HCT116 (cell line): ENCODE measurements around the gene FNIP2. TPM values are rescaled to one million over a fixed set of nuclear protein-coding genes. Genes with fewer than 3 reads are reported as not detected.

ENCODE experiments used
- ATAC-seq: fragments of 200-7000 bp; cut with Tn5 transposase; 2 replicates; pipeline ENCODE4 v1.9.1; 2020; ENCODE audit warnings: mild to moderate bottlenecking, moderate library complexity
- BruUV-seq: library from RNA; stranded (reverse); fragments of 400-500 nt; replicated peaks from 2 replicates; lab custom pipeline; 2021; lab: Mats Ljungman, UMichigan
- CTCF ChIA-PET: fragments of 300-600 bp; sonication (Branson Sonifier 250); formaldehyde crosslinking; loops from one replicate; lab custom pipeline; 2021; ENCODE audit warnings: antibody characterized with exemption; lab: Charles Lee
- POLR2A ChIA-PET: fragments of 300-600, 350-600 bp; sonication (Branson Sonifier 250); formaldehyde crosslinking; loops from one replicate; lab custom pipeline; 2021; ENCODE audit warnings: antibody characterized with exemption; lab: Charles Lee
- RAD21 ChIA-PET, 2 experiments: fragments of 300-600 bp; sonication (Branson Sonifier 250); formaldehyde crosslinking; loops; one replicate each; lab custom pipeline; 2023; ENCODE audit warnings: low total read pairs in 2 of 2; ENCODE audit not compliant: uncharacterized antibody in 2 of 2, unreplicated experiment in 2 of 2, low non-redundant PET in 1 of 2; lab: Charles Lee
- DNase-seq: peaks from one replicate; pipeline ENCODE4 v3.0.0-alpha.2; 2010; ENCODE audit warnings: low read depth, low spot score
- H2AFZ ChIP-seq: fragments of 200-600 bp; shearing (Covaris generic), sonication (generic); 2 replicates; pipeline ENCODE4 v1.6.1; 2017; ENCODE audit warnings: low read depth, mixed run types, mixed read lengths, antibody characterized with exemption, low read length; ENCODE audit not compliant: poor library complexity, severe bottlenecking
- H3K27ac ChIP-seq: 2 replicates; pipeline ENCODE4 v1.5.1; 2012; ENCODE audit warnings: low read depth, low read length
- H3K27me3 ChIP-seq: fragments of 200-600 bp; sonication (generic); 2 replicates; pipeline ENCODE4 v1.6.1; 2016; ENCODE audit warnings: mixed run types, low read length, mixed read lengths; ENCODE audit not compliant: insufficient read depth
- H3K36me3 ChIP-seq, 2 experiments: fragments of 200-500 bp in 1 of 2; fragments of 200-600 bp in 1 of 2; sonication (Bioruptor generic) in 1 of 2; sonication (generic) in 1 of 2; 2 replicates each; pipeline versions ENCODE4 v1.5.1 to v1.6.1; 2014 to 2016; ENCODE audit warnings: low read length in 2 of 2, inconsistent platforms in 1 of 2, mixed read lengths in 1 of 2, mixed run types in 1 of 2; ENCODE audit not compliant: insufficient read depth in 2 of 2, control insufficient read depth in 1 of 2
- H3K4me1 ChIP-seq, 2 experiments: fragments of 200-600 bp in 1 of 2; sonication (generic) in 1 of 2; 2 replicates each; pipeline versions ENCODE4 v1.5.1 to v1.6.1; 2012 to 2017; ENCODE audit warnings: low read length in 2 of 2, inconsistent platforms in 1 of 2, mild to moderate bottlenecking in 1 of 2, mixed read lengths in 1 of 2, mixed run types in 1 of 2, moderate library complexity in 1 of 2; ENCODE audit not compliant: insufficient read depth in 2 of 2, control insufficient read depth in 1 of 2
- H3K4me2 ChIP-seq: fragments of 200-600 bp; sonication (generic); 2 replicates; pipeline ENCODE4 v1.6.1; 2017; ENCODE audit warnings: mixed run types, low read length, mixed read lengths
- H3K4me3 ChIP-seq, 2 experiments: fragments of 200-600 bp in 1 of 2; sonication (generic) in 1 of 2; replicated peaks in 1 of 2; 2 replicates each; pipeline ENCODE4 v1.5.1; 2011 to 2016; ENCODE audit warnings: low read length in 2 of 2, control low read depth in 1 of 2, low read depth in 1 of 2, mild to moderate bottlenecking in 1 of 2, mixed read lengths in 1 of 2, mixed run types in 1 of 2
- H3K79me2 ChIP-seq: fragments of 200-600 bp; sonication (generic); 2 replicates; pipeline ENCODE4 v1.6.1; 2017; ENCODE audit warnings: mild to moderate bottlenecking, mixed run types, low read length, moderate library complexity, mixed read lengths; ENCODE audit not compliant: insufficient read depth
- H3K9ac ChIP-seq: fragments of 200-600 bp; sonication (generic); 2 replicates; pipeline ENCODE4 v1.6.1; 2016; ENCODE audit warnings: low read length, mixed read lengths
- H3K9me2 ChIP-seq: fragments of 200-600 bp; sonication (generic), shearing (Covaris generic); 2 replicates; pipeline ENCODE4 v1.6.1; 2017; ENCODE audit warnings: mixed run types, mild to moderate bottlenecking, moderate library complexity; ENCODE audit not compliant: insufficient read depth
- H3K9me3 ChIP-seq, 2 experiments: fragments of 200-500 bp in 1 of 2; fragments of 200-600 bp in 1 of 2; sonication (Bioruptor generic) in 1 of 2; sonication (generic) in 1 of 2; 2 replicates each; pipeline ENCODE4 v1.6.1; 2014 to 2017; ENCODE audit warnings: low read length in 2 of 2, mixed read lengths in 2 of 2, inconsistent platforms in 1 of 2, low read depth in 1 of 2, mild to moderate bottlenecking in 1 of 2, mixed run types in 1 of 2, moderate library complexity in 1 of 2; ENCODE audit not compliant: control insufficient read depth in 1 of 2, insufficient read depth in 1 of 2
- H4K20me1 ChIP-seq: fragments of 200-600 bp; sonication (generic), shearing (Covaris generic); 2 replicates; pipeline ENCODE4 v1.6.1; 2017; ENCODE audit warnings: mixed run types, mild to moderate bottlenecking, moderate library complexity; ENCODE audit not compliant: insufficient read depth
- EZH2 ChIP-seq: fragments of 200-600 bp; sonication (generic); IDR thresholded peaks from 2 replicates; pipeline ENCODE4 v1.6.1; 2017; ENCODE audit warnings: antibody characterized with exemption, mixed run types
- POLR2AphosphoS5 ChIP-seq: IDR thresholded peaks from 2 replicates; pipeline ENCODE4 v1.6.1; 2011; ENCODE audit warnings: mild to moderate bottlenecking, low read depth, low read length, moderate library complexity
- RAD21 ChIP-seq: IDR thresholded peaks from 2 replicates; pipeline ENCODE4 v1.6.1; 2012; ENCODE audit warnings: low read depth, mild to moderate bottlenecking
- SIN3A ChIP-seq: IDR thresholded peaks from 2 replicates; pipeline ENCODE4 v1.6.1; 2012; ENCODE audit warnings: low read depth
- SRF ChIP-seq: IDR thresholded peaks from 2 replicates; pipeline ENCODE4 v1.6.1; 2012; ENCODE audit warnings: low read depth
- TCF7L2 ChIP-seq: IDR thresholded peaks from 2 replicates; pipeline ENCODE4 v1.7.0; 2011; ENCODE audit warnings: borderline replicate concordance, inconsistent platforms; ENCODE audit not compliant: insufficient read depth, insufficient read length; ENCODE audit errors: extremely low read depth
- YY1 ChIP-seq: IDR thresholded peaks from 2 replicates; pipeline ENCODE4 v1.6.1; 2011; ENCODE audit warnings: low read length, low read depth, moderate library complexity, mild to moderate bottlenecking; ENCODE audit not compliant: insufficient replicate concordance; ENCODE audit errors: extremely low read depth
- ZBTB33 ChIP-seq: IDR thresholded peaks from 2 replicates; pipeline ENCODE4 v1.6.1; 2011; ENCODE audit warnings: mild to moderate bottlenecking, low read length, moderate library complexity; ENCODE audit not compliant: insufficient replicate concordance; ENCODE audit errors: extremely low read depth
- ZFX ChIP-seq: fragments of 450-650 bp; IDR thresholded peaks from 2 replicates; pipeline ENCODE4 v1.6.1; 2017
- intact Hi-C: fragments of 100-400 bp; cut with micrococcal nuclease; formaldehyde crosslinking; loops from 2 replicates; pipeline ENCODE4 v1.10.0; 2022
- total RNA-seq: library from RNA; stranded (reverse); gene quantifications from one replicate; pipeline ENCODE4 v1.2.1, GENCODE V29; 2021; ENCODE audit not compliant: unreplicated experiment
- TF ChIP-seq, protein P1 (sequence below): IDR thresholded peaks from 2 replicates; pipeline ENCODE4 v1.6.1; 2012; ENCODE audit warnings: low read depth

The FNIP2 gene
- total RNA-seq, 1 experiment from 2014 or later: 4.8 TPM

DNA sequence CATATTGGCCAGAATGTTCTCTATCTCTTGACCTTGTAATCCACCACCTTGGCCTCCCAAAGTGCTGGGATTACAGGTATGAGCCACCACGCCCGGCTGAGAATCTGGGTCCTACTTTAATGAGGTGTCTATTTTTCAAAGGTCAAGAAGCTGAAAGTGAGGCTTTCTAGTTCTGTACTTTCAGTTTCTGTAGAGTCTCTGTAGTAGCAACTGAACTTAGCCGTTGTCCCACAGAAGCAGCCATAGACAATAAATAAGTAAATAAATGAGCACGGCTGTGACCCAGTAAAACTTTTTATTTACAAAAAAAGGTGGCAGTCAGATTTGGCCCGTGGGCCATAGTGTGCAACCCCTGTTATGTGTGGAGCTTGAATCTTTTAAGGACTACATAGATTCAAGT lies 92.0 kb downstream of the FNIP2 start:
- H3K27me3 ChIP-seq: no peaks in the 10 kb centered on the region
- DNase-seq: no peak
- no peak overlapping the region for H2AFZ ChIP-seq
- no peaks in the 10 kb centered on the region for H3K9me3 ChIP-seq
- H3K36me3 ChIP-seq: no peaks in the 10 kb centered on the region
- TF ChIP-seq, protein P1, sequence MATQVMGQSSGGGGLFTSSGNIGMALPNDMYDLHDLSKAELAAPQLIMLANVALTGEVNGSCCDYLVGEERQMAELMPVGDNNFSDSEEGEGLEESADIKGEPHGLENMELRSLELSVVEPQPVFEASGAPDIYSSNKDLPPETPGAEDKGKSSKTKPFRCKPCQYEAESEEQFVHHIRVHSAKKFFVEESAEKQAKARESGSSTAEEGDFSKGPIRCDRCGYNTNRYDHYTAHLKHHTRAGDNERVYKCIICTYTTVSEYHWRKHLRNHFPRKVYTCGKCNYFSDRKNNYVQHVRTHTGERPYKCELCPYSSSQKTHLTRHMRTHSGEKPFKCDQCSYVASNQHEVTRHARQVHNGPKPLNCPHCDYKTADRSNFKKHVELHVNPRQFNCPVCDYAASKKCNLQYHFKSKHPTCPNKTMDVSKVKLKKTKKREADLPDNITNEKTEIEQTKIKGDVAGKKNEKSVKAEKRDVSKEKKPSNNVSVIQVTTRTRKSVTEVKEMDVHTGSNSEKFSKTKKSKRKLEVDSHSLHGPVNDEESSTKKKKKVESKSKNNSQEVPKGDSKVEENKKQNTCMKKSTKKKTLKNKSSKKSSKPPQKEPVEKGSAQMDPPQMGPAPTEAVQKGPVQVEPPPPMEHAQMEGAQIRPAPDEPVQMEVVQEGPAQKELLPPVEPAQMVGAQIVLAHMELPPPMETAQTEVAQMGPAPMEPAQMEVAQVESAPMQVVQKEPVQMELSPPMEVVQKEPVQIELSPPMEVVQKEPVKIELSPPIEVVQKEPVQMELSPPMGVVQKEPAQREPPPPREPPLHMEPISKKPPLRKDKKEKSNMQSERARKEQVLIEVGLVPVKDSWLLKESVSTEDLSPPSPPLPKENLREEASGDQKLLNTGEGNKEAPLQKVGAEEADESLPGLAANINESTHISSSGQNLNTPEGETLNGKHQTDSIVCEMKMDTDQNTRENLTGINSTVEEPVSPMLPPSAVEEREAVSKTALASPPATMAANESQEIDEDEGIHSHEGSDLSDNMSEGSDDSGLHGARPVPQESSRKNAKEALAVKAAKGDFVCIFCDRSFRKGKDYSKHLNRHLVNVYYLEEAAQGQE: no peak
- TF ChIP-seq TCF7L2 (no peak), ZFX (no peak), YY1 (no peak), ZBTB33 (no peak), EZH2 (no peak), POLR2AphosphoS5 (no peak), SIN3A (no peak), SRF (no peak), RAD21 (no peak)
- TF ChIP-seq, all 23 proteins: peak for 0
- Histone ChIP-seq H3K4me3 (no peak overlapping the region), H3K4me2 (no peak overlapping the region), H3K79me2 (no peaks in the 10 kb centered on the region), H3K9me2 (no peaks in the 10 kb centered on the region), H3K27ac (no peak overlapping the region), H3K9ac (no peak overlapping the region), H3K4me1 (no peaks in the 10 kb centered on the region), H4K20me1 (no peaks in the 10 kb centered on the region)
- ChIA-PET RAD21 (no interaction called here), CTCF (interaction anchor here (0.7 to 1.4 kb wide), 4 partner anchors 315 to 559 kb away, joined by 3 to 5 read pairs (median 3); no protein-coding TSS in a partner anchor), POLR2A (no interaction called here)
- intact Hi-C loops: no loop called here
- ATAC-seq: no peak
- BruUV-seq: no TSS peak
